ENCODE measurements around the gene GJB5.

Gene GJB5

DNA sequence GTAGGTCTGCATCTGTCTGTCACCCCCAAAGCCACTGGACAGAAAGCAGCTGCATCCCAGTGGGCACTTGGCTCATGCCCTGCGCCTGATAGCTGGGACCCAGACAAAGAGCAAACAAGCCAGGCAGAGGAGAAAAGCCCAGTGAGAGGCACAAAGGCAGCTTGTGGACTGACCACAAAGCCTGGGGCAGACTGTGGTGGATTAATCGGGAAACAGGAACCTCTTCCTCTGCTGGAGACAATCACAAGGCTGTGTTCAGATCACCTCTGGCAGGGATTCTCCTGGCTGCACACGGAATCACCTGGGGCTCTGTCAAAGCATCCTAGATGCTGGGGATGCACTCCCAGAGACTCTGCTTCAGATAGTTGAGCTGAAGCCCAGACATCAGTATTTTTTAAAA lies 15.2 kb upstream of the GJB5 start:
- no peak overlapping the region for H3K27ac ChIP-seq
- H3K36me3 ChIP-seq = no peaks in the 10 kb centered on the region
- TF ChIP-seq, protein P1, sequence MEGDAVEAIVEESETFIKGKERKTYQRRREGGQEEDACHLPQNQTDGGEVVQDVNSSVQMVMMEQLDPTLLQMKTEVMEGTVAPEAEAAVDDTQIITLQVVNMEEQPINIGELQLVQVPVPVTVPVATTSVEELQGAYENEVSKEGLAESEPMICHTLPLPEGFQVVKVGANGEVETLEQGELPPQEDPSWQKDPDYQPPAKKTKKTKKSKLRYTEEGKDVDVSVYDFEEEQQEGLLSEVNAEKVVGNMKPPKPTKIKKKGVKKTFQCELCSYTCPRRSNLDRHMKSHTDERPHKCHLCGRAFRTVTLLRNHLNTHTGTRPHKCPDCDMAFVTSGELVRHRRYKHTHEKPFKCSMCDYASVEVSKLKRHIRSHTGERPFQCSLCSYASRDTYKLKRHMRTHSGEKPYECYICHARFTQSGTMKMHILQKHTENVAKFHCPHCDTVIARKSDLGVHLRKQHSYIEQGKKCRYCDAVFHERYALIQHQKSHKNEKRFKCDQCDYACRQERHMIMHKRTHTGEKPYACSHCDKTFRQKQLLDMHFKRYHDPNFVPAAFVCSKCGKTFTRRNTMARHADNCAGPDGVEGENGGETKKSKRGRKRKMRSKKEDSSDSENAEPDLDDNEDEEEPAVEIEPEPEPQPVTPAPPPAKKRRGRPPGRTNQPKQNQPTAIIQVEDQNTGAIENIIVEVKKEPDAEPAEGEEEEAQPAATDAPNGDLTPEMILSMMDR (IDR thresholded peaks at IDR 0.05) = no peak

DNA sequence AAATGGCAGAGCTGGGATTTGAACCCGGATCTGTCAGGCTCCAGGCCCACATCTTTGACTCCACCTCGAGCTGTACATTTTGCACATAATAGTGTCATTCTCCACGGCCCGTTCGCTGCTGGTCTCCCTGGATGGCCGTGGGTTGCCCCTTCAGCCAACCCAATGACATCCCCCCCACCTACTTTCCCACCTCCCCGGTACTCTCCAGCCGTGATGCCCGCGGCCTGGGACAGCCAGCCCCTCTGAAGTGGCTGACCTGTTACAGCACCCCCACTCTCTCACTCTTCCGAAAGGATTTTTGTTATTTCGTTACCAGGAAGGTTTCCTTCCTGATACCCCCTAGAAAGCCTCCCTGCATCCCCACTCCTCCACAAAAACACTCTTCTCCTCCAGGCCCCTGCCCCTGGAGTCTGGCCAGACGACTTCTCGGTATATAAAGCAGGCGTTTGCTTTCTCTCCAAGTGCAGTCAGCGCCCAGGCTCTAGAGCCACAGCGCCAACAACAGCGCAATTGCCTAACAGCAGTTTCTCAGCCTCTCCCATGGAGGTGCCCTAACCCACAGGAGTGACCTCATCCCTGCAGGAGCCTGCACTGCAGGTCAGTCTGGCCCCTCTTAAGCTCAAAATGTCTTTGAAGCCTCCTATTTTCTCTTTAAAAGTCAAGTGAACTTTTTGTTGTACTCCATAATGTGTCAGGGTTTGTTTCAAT lies 14.5 kb upstream of the GJB5 start:
- no peaks in the 10 kb centered on the region for H3K36me3 ChIP-seq
- TF ChIP-seq, protein P1 (IDR thresholded peaks at IDR 0.05) = no peak
- H3K4me1 ChIP-seq (ENCODE audit: control insufficient read depth in 1 of 2, insufficient read depth in 1 of 2, low read depth in 1 of 2, low read length in 1 of 2) = no peaks in the 10 kb centered on the region
- peaks cover 12% of the 10 kb centered on the region for H3K27me3 ChIP-seq
- no peak overlapping the region for H3K4me3 ChIP-seq (ENCODE audit: low read depth in 1 of 2, low read length in 1 of 2)
- H3K9me3 ChIP-seq = no peaks in the 10 kb centered on the region
- no peak overlapping the region for H3K27ac ChIP-seq

More for the DNA sequence above, 15.2 kb upstream of the GJB5 start:
- no peak overlapping the region for H3K4me3 ChIP-seq (ENCODE audit: low read depth in 1 of 2, low read length in 1 of 2)
- H3K9me3 ChIP-seq = no peaks in the 10 kb centered on the region
- H3K4me1 ChIP-seq (ENCODE audit: control insufficient read depth in 1 of 2, insufficient read depth in 1 of 2, low read depth in 1 of 2, low read length in 1 of 2) = no peaks in the 10 kb centered on the region
- H3K27me3 ChIP-seq = peaks cover 12% of the 10 kb centered on the region

GRCh38 chr1:34742667-34743270 lies 12.1 kb upstream of the GJB5 start:
- TF ChIP-seq, protein P1 (IDR thresholded peaks at IDR 0.05) = peak; percentile 27
- Histone ChIP-seq H3K4me1 (ENCODE audit: control insufficient read depth in 1 of 2, insufficient read depth in 1 of 2, low read depth in 1 of 2, low read length in 1 of 2) (no peaks in the 10 kb centered on the region), H3K27ac (no peak overlapping the region), H3K27me3 (peaks cover 6% of the 10 kb centered on the region), H3K4me3 (ENCODE audit: low read depth in 1 of 2, low read length in 1 of 2) (no peak overlapping the region), H3K36me3 (no peaks in the 10 kb centered on the region), H3K9me3 (no peaks in the 10 kb centered on the region)

GRCh38 chr1:34743775-34744174 lies 11.1 kb upstream of the GJB5 start:
- TF ChIP-seq, protein P1 (IDR thresholded peaks at IDR 0.05) = no peak
- no peaks in the 10 kb centered on the region for H3K36me3 ChIP-seq
- no peaks in the 10 kb centered on the region for H3K4me1 ChIP-seq (ENCODE audit: control insufficient read depth in 1 of 2, insufficient read depth in 1 of 2, low read depth in 1 of 2, low read length in 1 of 2)
- no peaks in the 10 kb centered on the region for H3K9me3 ChIP-seq
- no peak overlapping the region for H3K4me3 ChIP-seq (ENCODE audit: low read depth in 1 of 2, low read length in 1 of 2)
- H3K27ac ChIP-seq = no peak overlapping the region
- peaks cover 6% of the 10 kb centered on the region for H3K27me3 ChIP-seq

GRCh38 chr1:34744851-34745250 lies 10.0 kb upstream of the GJB5 start:
- H3K36me3 ChIP-seq = no peaks in the 10 kb centered on the region
- H3K9me3 ChIP-seq = no peaks in the 10 kb centered on the region
- H3K27me3 ChIP-seq = peaks cover 11% of the 10 kb centered on the region
- no peak overlapping the region for H3K27ac ChIP-seq
- H3K4me1 ChIP-seq (ENCODE audit: control insufficient read depth in 1 of 2, insufficient read depth in 1 of 2, low read depth in 1 of 2, low read length in 1 of 2) = no peaks in the 10 kb centered on the region
- H3K4me3 ChIP-seq (ENCODE audit: low read depth in 1 of 2, low read length in 1 of 2) = no peak overlapping the region
- TF ChIP-seq, protein P1 (IDR thresholded peaks at IDR 0.05) = no peak
